WI38 (cell line): ENCODE data around the gene FBXW2.
A peak's percentile ranks its signal among the peaks of the same experiment; 100 is the strongest.

Experiments
- H3K4me3 ChIP-seq: 2 replicates; pipeline ENCODE4 v1.5.1; 2011; ENCODE audit warnings: low read depth, mild to moderate bottlenecking, control low read depth, low read length
- CTCF ChIP-seq: IDR thresholded peaks from 2 replicates; pipeline ENCODE4 v1.5.1; 2012; ENCODE audit warnings: low read depth, mild to moderate bottlenecking, control low read depth, low read length

The FBXW2 gene

GRCh38 chr9:120712539-120713031 lies 80.6 kb downstream of the FBXW2 start:
- H3K4me3 ChIP-seq, result peak overlapping the region; percentile 83
- no peak for TF ChIP-seq CTCF

- TF ChIP-seq CTCF, result no peak
- peak overlapping the region; percentile 83 for H3K4me3 ChIP-seq
Observed at GRCh38 chr9:120711841-120712538, 81.2 kb downstream of the FBXW2 start.

- TF ChIP-seq CTCF, result no peak
- peak overlapping the region; percentile 83 for H3K4me3 ChIP-seq
Observed at GRCh38 chr9:120711354-120711753, 81.9 kb downstream of the FBXW2 start.

GRCh38 chr9:120710110-120710981 lies 82.9 kb downstream of the FBXW2 start:
- TF ChIP-seq CTCF, result no peak
- 0 out of 2 replicates have a peak overlapping the region, but pooled peaks have one; percentile 20 for H3K4me3 ChIP-seq

- TF ChIP-seq CTCF, result no peak
- H3K4me3 ChIP-seq, result no peak overlapping the region
Observed at GRCh38 chr9:120708526-120709224, 84.5 kb downstream of the FBXW2 start.

GRCh38 chr9:120707170-120707569 lies 86.0 kb downstream of the FBXW2 start:
- H3K4me3 ChIP-seq, result no peak overlapping the region
- no peak for TF ChIP-seq CTCF
